Measurements from ENCODE around the gene AKIRIN2.

DNA sequence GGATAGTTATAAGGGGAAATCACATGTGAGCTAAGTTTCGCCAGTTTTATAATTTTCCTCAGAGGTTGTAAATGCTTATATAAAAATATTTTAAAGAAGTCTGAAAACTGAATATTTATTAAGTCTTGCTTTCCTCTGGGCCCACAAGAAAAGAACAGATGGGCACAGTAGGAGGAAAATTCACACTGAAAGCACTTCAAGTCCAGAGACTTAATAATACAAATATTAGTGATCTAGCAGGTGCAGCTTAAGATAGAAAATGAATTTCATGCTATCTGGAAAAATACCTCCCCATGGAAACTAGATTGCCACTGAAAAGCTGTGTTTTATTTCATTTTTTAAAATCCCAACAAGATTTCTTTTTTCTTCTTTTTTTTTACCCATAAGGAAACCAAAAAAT lies 64.9 kb downstream of the AKIRIN2 start:
- TF ChIP-seq, protein P1, sequence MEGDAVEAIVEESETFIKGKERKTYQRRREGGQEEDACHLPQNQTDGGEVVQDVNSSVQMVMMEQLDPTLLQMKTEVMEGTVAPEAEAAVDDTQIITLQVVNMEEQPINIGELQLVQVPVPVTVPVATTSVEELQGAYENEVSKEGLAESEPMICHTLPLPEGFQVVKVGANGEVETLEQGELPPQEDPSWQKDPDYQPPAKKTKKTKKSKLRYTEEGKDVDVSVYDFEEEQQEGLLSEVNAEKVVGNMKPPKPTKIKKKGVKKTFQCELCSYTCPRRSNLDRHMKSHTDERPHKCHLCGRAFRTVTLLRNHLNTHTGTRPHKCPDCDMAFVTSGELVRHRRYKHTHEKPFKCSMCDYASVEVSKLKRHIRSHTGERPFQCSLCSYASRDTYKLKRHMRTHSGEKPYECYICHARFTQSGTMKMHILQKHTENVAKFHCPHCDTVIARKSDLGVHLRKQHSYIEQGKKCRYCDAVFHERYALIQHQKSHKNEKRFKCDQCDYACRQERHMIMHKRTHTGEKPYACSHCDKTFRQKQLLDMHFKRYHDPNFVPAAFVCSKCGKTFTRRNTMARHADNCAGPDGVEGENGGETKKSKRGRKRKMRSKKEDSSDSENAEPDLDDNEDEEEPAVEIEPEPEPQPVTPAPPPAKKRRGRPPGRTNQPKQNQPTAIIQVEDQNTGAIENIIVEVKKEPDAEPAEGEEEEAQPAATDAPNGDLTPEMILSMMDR (IDR thresholded peaks at IDR 0.05), result no peak
- no peak for TF ChIP-seq POLR2A (IDR thresholded peaks at IDR 0.05)
